NCI-H187 (cell line): Measurements from ENCODE around the gene FADS2.
A peak's percentile ranks its signal among the peaks of the same experiment; 100 is the strongest.

Experiments
- DNase-seq, 2 experiments: peaks; one replicate each; lab custom pipeline; 2025; lab: John Stamatoyannopoulos, UW

FADS2 gene

DNA sequence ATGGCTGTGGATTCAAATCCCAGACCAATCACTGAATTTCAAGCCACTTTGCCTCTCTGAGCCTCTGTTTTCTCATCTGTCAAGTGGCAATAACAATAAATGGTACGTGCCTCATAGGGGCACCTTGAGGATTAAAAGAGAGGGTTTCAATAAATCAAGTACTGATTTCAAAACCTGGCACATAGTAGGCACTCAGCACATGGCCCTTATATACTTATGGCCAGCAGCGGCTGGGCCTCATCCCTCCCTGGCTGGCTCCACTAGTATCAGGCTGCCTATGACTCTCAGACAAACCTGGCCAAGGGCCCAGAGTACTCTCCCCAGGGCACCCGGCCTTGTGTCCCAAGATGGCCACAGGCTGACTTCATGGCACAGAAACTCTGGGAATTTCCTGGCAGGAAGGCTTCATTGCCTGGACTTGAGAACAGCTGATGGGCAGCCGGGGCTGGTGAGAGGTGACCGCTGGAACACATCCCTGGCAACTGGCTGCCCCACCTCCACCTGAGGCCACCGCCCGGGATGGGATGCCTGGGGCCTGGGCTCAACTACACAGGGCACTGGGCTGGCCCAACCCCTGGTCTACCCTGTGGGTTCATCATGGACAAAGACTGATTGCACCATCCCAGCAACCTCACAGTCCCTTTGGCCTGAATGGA is 59.9 kb downstream of the FADS2 start:
- no peak for DNase-seq

DNA sequence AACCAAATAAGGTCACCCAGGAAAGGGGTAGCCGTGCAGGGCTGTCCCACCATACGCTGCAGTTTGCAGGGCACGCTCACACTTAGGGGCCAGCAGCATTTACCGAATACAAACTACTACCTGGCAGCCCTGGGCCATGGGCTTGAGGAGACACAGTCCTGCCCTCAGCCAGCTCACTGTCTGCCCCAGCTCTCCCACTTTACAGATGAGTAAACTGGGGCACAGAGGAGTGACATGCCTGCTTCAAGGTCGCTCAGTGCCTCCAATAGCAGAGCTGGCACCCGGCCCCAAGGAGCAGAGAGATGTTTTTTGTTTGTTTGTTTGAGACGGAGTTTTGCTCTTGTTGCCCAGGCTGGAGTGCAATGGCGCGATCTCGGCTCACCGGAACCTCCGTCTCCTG is 60.5 kb downstream of the FADS2 start:
- DNase-seq = no peak

DNA sequence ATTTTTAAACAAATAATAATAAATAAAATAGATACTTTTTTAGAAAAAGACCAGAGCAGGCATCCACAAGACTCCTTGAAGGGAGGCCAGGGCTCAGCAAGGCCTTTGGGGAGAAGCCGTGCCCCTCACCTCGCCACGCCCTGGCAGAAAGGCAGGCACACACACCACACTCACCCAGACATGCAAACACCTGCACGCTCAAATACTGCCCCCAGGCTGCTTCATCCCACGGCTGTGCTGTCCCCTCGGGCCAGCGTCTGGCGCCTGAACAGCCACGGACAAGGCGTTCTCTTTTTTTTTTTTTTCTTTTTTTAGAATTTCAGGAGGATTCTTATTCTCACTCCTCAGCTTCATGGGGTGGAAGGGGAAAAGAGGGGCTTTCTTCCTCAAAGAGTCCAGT is 61.7 kb downstream of the FADS2 start:
- no peak for DNase-seq

DNA sequence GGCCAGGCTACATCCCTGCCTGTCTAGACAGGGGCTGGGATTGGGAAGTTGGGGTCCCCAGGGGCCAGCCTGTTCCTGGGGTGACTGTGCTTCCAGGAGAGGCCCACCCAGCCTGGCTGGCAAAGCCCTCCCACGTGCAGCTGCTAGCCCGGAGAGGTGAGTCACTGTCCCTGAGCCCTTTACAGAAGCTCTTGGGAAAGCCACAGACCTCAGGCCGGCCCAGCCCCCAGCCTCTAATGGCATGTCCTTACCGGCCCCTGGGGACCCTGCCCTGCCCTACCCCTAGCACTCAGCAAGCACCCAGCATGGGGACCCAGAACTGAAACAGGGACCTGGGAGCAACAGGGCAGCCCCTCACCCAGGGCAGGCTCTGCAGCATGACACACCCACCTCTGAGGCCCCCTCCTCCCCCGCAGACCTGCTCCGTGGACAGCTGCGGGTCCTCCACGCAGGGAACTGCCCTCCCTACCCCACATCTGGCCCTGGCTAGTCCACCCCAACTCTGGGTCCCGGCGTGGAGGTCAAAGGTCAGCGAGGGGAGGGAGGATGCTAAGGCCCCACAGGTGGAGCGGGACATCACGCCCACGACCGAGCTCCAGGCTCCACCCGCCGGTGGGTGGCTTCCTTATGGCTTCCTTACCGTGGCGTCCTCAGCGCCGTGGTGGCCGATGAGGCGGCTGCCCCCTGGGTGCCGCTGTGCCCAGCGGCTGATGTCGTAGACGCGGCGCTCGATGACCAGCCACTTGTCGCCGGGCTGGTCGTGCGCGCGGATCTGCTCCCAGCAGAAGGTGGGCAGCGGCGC is 62.6 kb downstream of the FADS2 start:
- DNase-seq = no peak

DNA sequence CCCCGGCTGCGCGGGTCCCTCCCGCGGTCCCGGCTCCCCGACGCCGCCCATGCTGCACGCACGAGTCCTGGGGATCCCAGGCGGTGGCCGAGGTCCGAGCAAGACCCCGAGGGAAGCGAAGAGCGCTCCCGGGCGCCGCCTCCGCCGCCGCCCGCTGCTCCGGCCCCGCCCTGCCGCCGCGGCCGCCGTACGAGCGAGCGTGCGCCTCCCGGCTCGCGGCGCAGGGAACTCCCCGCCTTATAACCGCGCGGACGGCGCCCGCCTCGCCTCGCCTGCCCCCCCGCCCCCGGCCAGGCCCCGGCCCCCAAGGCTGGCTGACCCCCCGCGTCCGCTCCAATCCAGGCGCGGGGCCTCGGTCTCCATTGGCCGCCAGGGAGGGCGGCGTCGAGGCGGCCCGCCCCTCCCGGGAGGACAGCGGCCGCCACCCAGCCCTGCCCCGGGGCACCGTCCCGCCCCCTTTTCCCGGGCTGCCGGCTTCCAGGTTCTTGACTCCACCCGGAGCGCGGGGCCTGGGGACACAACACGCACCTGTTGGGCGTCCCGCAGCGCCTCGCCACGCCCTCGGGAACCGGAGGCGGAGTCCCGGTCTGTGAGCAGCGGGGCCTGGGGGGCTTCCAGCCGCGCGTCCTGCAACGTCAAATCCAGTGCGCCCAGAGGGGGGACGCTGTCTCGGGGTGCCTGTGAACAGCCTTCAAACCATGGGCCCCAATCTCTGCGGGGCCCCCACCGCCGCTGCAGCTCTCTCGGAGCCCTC is 63.4 kb downstream of the FADS2 start, which contains the start of gene FADS3:
TSS of gene FADS3 (minus strand) at position 215 of the 754 bp plus-strand sequence. CDS start at position 51, 164 bp downstream.
- DNase-seq = peak; percentile 34 to 80

DNA sequence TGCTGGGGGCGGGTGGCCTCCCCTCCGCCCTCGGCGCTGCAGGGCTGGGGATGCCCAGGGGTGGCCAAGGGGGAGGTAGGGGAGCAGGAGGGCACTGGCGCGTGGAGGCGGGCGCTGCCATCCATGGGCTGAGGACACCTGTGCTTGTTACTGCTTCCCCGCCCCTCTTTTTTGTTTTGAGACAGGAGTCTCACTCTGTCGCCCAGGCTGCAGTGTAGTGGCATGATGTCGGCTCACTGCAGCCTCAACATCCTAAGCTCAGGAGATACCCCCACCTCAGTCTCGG is 63.9 kb downstream of the FADS2 start:
- DNase-seq = no peak

DNA sequence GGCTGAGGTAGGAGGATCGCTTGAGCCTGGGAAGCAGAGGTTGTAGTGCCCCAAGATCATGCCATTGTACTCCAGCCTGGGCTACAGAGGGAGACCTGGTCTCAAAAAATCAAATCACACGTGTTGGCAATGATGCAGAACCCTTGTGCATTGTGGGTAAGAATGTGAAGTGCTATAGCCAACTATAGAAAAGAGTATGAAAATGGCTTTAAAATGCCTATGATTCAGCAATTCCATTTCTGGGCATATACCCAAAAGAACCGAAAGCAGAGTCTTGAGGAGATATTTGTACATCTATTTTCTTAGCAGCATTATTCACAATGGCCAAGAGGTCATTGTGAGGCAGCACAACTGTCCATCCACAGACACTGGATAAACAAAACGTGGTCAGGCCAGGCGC is 65.9 kb downstream of the FADS2 start:
- DNase-seq = no peak

DNA sequence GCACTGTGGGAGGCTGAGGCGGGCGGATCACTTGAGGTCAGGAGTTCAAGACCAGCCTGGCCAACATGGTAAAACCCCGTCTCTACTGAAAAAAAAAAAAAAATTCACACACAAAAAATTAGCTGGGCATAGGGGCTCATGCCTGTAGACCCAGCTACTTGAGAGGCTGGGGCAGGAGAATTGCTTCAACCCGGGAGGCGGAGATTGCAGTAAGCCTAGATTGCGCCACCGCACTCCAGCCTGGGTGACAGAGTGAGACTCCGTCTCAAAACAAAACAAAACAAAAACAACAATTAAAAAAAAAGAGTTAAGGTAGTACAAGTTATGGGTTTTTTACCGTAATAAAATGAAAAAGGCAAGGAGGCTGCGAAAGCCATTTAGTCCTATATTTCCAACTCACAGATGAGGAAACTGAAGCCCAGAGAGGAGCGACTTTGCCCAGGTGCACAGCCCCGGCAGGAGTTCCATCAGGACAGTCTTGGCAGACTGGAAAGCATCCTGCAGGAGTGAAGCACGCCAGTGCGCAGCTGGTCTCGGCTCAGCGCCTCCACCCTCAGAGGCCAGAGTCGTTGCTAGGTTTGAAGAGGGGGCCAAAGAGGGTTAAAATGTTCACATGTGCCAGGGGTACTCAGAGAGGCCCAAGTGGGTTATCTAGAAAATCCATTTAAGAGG is 67.1 kb downstream of the FADS2 start:
- peak; percentile 4 to 13 for DNase-seq

DNA sequence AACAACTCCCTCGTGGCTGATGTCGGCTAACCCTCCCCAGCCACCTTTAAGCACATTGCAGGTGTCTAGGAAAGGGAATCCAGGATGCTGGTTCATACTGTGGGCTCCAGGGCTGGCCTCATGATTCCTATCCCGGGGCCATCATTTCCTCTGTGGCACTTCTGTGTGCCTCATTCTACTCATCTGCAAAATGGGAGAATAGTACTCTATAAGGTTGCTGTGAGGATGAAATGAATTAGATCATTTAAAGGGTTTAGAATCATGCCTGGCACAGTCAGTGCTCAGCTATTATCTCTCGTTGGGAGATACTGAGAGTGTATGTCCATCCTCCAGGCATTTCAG is 67.6 kb downstream of the FADS2 start:
- no peak for DNase-seq

DNA sequence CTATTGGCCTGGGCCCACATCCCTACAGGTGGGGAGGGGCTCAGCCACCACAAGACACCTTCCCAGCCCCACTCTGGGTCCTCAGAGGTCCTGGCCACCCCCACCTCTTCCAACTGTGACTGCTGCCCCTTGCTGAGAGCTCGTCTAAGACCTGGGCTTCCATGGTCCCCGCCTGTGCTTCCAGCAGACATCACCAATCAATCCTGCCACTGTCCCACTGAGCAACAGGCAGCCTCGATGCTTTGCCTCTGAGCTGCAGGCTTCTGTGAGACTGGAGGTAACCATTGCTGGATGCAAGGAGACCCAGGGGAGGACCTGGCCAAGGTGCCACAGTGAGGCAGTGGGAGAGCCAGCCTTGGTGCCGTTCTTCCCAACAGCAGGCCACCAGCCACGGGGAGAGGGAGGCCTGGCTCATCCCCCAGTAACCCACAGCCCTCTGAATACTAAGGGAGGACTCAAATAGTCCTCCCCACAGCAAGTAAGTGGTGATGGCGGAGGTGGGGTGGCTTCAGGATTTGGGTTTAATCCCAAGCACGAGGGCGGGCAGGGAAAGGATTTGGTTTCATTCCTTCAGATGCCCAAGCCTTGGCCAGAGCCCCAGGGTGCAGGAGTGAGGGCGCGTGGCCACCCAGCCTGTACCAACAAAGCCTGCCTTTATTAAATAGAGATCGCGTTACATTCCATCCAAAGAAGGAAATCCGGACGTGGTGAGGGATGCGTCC is 68.7 kb downstream of the FADS2 start:
- no peak for DNase-seq

DNA sequence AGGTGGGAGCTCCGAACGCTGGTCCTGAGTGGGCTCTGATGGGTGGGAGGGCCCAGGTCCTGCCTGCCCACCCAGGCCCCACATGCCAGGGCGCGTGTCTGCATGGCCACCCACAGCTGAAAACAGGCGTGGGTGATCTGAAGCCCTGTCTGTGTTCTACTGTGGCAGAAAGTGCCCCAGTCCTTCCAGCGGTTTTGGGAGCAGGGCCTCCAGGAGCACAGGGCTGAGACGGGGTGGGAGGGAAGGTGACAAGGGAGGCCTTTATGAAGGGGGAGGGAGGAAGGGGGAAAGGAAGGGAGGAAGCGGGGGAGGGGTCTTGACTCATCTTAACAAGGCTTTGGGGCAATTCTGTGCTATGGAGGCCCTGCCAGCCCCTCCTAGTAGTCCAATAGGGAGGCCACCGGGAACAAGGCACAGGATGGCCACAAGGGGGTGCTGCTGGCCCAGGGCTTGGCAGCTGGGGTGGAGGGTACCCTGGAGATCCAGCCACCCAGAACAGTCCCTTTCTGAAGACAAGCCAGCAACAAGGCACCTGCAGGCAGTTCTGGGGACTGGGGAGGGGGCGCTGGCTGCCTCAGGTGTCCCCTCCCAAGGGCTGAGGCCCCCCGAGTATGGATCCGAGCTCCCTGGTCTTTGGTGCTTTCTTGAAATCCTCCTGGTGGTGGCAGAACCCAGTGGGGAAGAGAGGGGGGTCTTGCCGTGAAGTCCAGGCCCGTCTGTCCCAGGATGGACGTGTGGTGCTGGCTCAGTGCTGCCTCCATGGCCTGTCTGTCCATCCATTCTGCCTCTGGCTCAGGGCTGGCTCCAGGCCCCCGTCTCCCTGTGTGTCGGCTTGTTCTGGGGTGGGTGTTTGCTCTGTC is 69.5 kb downstream of the FADS2 start:
- peak; percentile 33 for DNase-seq

DNA sequence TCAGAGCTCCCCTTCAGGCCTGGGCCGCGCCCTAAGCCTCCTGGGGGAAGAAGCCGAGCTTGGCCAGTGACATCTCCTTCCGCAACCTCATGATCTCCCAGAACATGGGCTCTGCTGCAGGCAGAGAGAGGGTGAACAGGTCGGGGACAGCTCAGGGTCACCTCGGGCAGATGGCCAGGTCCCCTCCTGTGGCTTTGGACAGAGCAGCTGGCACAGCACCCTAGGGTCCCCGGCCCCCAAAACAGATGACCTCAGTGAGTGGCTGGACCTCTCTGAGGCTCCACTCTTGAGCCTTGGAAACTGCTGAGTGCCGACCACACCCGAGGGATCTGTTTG is 70.1 kb downstream of the FADS2 start:
- DNase-seq = no peak

DNA sequence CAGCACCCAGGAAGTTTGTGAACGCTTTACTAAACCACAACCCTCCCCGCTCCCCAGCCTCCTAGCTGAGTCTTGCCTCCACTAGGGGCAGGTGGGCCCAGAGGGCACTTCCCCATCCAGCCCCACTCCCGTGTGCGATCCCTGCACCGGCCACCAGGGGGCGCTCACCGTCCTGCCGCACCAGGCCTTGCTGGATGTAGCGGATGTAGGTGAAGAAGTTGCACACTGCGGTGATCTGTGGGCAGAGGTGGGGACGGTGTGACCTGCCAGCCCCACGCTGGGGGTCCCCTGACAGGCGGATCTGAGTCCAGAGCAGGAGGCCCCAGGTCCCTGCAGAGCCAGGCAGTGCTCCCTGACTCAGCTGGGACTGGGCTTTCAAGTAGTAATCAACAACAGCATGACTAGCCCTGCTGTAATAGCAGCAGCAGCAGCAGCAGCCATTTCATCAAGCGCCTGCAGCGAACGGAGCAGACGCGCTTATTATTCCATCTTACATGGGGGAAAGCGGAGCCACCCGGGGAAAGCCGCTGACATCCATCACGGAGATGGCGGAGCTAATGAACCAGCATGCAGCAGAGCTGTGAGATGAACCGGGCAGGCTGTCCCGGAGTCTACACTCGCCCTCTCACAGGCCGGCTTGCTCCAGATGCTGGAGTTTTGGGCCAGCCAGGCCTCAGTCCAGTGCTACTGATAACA is 71.2 kb downstream of the FADS2 start:
- peak; percentile 33 to 58 for DNase-seq

DNA sequence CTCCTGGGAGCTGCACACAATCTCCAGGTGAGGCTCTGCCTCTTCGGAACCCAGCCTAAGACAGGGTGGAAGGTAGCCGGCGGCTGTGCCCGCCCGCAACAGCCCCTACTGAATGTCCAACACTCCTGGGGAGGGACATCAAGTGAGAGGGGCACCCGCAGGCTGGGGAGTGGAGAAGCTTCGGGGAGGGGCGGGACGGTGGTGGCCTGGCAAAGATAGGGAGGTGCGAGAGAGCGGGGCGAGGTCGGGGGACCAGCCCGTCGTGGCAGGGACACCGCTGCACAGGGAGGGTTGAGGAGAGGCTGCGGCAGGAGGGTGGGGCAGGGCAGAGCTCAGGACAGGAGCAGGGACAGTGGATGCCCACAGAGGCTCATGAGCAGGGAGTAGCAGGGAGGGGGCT is 72.2 kb downstream of the FADS2 start:
- DNase-seq = no peak

DNA sequence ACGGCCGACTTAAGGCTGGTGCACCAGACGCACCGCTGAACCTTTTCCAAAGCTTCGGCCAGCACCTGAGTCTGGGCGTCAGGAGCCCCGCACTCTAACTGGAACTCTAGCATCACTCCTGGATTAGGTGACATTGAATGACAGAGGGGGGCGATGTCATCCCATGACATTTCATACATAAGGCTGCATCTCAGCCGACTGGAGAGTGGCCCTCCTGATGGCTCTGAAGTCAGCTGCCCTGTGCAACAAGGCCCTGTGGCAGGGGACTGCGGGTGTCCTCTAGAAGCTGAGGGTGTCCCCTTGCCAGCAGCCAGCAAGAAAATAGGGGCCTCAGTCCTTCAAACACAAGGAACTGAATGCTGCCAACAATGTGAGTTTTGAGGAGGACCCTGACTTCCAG is 73.3 kb downstream of the FADS2 start:
- DNase-seq = no peak

DNA sequence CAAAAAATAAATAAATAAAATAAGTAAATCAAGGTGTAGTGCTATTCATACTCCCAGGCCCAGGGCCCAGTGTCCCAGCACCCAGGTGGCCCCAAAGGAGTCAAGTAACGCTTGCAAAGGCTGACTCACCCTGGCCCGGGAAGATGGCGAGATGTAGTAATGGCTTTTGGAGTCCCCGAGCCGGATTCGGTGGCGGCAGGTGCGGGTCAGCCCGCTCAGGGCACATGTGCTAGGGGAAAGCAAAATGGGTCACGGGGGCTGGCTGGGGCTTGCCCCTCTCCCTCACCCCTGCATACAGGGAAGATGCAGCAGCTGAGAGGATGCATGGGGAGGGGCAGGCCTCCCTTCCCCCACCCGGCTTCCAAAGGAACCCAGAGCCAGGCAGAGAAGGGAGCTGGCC is 74.2 kb downstream of the FADS2 start:
- DNase-seq = no peak

DNA sequence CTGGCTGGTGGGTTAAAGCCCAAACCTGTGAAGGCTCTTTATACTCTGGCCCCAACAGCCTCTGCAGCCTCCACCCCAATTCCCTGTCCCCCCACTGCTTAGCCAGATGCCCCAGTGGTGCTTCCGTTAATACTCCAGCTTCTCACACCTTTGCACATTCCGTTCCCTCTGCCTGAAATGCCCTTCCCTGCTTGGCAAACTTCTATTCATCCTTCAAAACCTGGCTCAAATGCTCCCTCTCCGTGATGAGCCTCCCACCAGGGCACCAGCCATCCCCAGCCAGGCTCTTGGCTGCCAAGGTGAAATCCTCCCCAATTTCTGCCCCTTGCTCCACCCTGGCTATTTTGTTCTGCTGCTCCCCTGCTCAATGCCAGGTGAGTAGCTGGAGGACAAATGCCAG is 75.7 kb downstream of the FADS2 start:
- no peak for DNase-seq

DNA sequence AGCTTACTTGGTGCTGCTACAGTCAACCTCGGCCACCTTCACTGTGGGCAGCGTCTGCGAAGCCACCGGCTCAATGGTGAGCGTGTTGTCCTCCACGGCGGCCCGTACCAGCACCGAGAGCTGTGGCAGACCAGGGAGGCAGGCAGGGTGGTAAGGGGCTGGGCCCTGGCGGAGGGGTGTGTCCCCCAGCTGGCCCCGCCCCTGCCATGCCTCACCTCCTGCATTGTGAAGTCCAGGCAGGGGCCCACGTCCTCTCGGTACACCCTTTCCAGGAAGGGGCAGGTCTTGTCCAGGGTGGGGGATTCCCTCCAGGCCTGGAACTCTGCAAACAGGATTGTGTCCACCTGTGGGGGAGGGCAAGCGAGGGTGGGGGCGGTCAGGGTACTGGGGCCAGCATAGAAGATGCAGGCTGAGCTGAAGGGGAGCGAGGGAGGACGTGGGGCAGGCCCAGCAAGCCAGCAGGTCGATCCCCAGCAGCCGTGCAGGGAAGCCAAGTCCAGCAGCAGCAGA is 76.5 kb downstream of the FADS2 start:
- no peak for DNase-seq

DNA sequence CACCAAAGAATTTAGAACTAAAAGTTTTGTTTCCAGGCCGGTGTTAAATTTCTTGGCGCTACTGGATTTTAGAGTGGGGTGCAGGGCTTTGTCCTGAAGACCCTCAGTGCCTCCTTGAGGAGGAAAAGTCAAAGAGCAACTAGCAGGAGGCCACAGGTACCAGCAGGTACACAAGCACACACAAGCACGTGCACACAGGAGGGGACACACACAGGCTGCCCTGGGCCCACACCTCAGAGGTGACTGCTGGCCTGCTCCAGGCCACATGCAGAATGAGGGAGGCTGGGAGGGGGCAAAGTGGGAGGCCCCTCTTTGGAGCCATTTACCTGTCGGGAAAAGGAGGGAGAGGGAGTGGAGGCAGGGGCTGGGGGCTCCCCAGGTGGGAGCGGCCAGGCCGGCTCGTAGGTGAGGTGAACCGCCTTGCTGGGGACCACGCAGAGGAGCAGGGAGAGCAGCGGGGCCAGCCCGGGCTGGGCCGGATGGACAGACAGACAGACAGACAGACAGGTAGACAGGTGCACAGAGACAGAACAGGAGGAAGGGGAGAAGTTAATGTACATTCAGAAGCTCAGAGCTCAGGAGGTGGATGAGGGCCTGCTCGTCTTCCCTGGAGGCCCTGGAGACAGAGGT is 77.1 kb downstream of the FADS2 start:
- no peak for DNase-seq
